ENCODE measurements around the gene OR6P1. TPM values are rescaled to one million over a fixed set of nuclear protein-coding genes. Genes with fewer than 3 reads are reported as not detected.

The OR6P1 gene
- total and polyA plus RNA-seq, 2 of the 8 experiments (the other 6 are each of a cell fraction or from before 2014, with no cell fraction given): not detected

DNA sequence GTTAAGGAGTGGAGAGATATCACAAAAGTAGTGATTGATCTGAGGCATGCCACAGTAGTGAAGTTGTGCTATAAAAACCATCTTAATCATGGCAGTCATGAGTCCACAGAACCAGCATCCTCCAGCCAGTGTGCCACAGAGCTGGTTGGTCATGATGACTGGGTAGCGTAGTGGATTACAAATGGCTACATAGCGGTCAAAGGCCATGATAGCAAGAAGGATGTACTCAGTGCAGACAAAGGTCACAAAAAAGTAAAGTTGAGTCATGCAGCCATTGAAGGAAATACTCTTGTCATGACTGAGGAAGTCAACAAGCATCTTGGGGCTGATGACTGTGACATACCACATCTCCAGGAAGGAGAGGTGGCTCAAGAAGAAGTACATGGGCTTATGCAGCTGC, 22.8 kb downstream of the OR6P1 start (continued):
- no peak for TF ChIP-seq USF2 (IDR thresholded peaks at IDR 0.05; ENCODE audit: low read length)
- TF ChIP-seq TAF1 (IDR thresholded peaks at IDR 0.05; ENCODE audit: low read depth, low read length): no peak
- TF ChIP-seq, protein P1, sequence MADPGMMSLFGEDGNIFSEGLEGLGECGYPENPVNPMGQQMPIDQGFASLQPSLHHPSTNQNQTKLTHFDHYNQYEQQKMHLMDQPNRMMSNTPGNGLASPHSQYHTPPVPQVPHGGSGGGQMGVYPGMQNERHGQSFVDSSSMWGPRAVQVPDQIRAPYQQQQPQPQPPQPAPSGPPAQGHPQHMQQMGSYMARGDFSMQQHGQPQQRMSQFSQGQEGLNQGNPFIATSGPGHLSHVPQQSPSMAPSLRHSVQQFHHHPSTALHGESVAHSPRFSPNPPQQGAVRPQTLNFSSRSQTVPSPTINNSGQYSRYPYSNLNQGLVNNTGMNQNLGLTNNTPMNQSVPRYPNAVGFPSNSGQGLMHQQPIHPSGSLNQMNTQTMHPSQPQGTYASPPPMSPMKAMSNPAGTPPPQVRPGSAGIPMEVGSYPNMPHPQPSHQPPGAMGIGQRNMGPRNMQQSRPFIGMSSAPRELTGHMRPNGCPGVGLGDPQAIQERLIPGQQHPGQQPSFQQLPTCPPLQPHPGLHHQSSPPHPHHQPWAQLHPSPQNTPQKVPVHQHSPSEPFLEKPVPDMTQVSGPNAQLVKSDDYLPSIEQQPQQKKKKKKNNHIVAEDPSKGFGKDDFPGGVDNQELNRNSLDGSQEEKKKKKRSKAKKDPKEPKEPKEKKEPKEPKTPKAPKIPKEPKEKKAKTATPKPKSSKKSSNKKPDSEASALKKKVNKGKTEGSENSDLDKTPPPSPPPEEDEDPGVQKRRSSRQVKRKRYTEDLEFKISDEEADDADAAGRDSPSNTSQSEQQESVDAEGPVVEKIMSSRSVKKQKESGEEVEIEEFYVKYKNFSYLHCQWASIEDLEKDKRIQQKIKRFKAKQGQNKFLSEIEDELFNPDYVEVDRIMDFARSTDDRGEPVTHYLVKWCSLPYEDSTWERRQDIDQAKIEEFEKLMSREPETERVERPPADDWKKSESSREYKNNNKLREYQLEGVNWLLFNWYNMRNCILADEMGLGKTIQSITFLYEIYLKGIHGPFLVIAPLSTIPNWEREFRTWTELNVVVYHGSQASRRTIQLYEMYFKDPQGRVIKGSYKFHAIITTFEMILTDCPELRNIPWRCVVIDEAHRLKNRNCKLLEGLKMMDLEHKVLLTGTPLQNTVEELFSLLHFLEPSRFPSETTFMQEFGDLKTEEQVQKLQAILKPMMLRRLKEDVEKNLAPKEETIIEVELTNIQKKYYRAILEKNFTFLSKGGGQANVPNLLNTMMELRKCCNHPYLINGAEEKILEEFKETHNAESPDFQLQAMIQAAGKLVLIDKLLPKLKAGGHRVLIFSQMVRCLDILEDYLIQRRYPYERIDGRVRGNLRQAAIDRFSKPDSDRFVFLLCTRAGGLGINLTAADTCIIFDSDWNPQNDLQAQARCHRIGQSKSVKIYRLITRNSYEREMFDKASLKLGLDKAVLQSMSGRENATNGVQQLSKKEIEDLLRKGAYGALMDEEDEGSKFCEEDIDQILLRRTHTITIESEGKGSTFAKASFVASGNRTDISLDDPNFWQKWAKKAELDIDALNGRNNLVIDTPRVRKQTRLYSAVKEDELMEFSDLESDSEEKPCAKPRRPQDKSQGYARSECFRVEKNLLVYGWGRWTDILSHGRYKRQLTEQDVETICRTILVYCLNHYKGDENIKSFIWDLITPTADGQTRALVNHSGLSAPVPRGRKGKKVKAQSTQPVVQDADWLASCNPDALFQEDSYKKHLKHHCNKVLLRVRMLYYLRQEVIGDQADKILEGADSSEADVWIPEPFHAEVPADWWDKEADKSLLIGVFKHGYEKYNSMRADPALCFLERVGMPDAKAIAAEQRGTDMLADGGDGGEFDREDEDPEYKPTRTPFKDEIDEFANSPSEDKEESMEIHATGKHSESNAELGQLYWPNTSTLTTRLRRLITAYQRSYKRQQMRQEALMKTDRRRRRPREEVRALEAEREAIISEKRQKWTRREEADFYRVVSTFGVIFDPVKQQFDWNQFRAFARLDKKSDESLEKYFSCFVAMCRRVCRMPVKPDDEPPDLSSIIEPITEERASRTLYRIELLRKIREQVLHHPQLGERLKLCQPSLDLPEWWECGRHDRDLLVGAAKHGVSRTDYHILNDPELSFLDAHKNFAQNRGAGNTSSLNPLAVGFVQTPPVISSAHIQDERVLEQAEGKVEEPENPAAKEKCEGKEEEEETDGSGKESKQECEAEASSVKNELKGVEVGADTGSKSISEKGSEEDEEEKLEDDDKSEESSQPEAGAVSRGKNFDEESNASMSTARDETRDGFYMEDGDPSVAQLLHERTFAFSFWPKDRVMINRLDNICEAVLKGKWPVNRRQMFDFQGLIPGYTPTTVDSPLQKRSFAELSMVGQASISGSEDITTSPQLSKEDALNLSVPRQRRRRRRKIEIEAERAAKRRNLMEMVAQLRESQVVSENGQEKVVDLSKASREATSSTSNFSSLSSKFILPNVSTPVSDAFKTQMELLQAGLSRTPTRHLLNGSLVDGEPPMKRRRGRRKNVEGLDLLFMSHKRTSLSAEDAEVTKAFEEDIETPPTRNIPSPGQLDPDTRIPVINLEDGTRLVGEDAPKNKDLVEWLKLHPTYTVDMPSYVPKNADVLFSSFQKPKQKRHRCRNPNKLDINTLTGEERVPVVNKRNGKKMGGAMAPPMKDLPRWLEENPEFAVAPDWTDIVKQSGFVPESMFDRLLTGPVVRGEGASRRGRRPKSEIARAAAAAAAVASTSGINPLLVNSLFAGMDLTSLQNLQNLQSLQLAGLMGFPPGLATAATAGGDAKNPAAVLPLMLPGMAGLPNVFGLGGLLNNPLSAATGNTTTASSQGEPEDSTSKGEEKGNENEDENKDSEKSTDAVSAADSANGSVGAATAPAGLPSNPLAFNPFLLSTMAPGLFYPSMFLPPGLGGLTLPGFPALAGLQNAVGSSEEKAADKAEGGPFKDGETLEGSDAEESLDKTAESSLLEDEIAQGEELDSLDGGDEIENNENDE (IDR thresholded peaks at IDR 0.05; ENCODE audit: insufficient replicate concordance, low read length): no peak
- no peak for TF ChIP-seq TEAD4 (IDR thresholded peaks at IDR 0.05; ENCODE audit: low read depth, low read length)
